K562 (cell line): ENCODE measurements around the gene C4orf17. TPM values are rescaled to one million over a fixed set of nuclear protein-coding genes. Genes with fewer than 3 reads are reported as not detected.

Experiments used
- ATAC-seq: fragments of 200-7000 bp; cut with Tn5 transposase; 3 replicates; pipeline ENCODE4 v1.9.1; 2020; ENCODE audit warnings: moderate library complexity
- BruUV-seq: library from RNA; stranded (reverse); fragments of 400-500 nt; replicated peaks from 2 replicates; lab custom pipeline; 2021; lab: Mats Ljungman, UMichigan
- CTCF ChIA-PET: fragments of 300-600 bp; formaldehyde crosslinking; extraction: SDS; loops from one replicate; lab custom pipeline; 2021; ENCODE audit warnings: low intra/inter-chr PET ratio; lab: Yijun Ruan, JAX
- POLR2A ChIA-PET: fragments of 300-600, 350-650 bp; sonication (Branson Sonifier 250); formaldehyde crosslinking; extraction: SDS; loops from one replicate; lab custom pipeline; 2021; ENCODE audit warnings: antibody characterized with exemption, inconsistent platforms; lab: Yijun Ruan, JAX
- DNase-seq, 4 experiments: peaks; one replicate each; pipeline versions ENCODE4 v3.0.0 to v3.0.0-alpha.2; 2011 to 2018; ENCODE audit warnings: low spot score in 3 of 4, mixed read lengths in 3 of 4; ENCODE audit errors: extremely low read depth in 1 of 4
- FAIRE-seq: peaks from 2 replicates; lab custom pipeline; 2011; peaks lifted over from hg19 to GRCh38; lab: Jason Lieb, UNC
- H2AFZ ChIP-seq: 2 replicates; pipeline ENCODE4 v1.6.0; 2011; ENCODE audit warnings: low read depth, low read length, control low read depth, inconsistent platforms
- H3K27ac ChIP-seq: fragments of 200-600 bp; 3 replicates; pipeline ENCODE4 v1.8.0; 2011; ENCODE audit warnings: low read depth, mild to moderate bottlenecking, control low read depth, inconsistent platforms, low read length, moderate library complexity, mixed read lengths; ENCODE audit errors: extremely low read depth
- H3K27me3 ChIP-seq, 2 experiments: fragments of 300-600 bp in 1 of 2; 2 replicates in 1 of 2; 3 replicates in 1 of 2; pipeline versions ENCODE4 v1.6.0 to v1.8.0; 2011; ENCODE audit warnings: inconsistent platforms in 2 of 2, low read length in 2 of 2, mild to moderate bottlenecking in 1 of 2, mixed read lengths in 1 of 2, moderate library complexity in 1 of 2; ENCODE audit not compliant: control insufficient read depth in 2 of 2, insufficient read depth in 2 of 2
- H3K36me3 ChIP-seq: fragments of 300-600 bp; 3 replicates; pipeline ENCODE4 v1.8.0; 2011; ENCODE audit warnings: mild to moderate bottlenecking, low read length, inconsistent platforms; ENCODE audit not compliant: control insufficient read depth, insufficient read depth
- H3K4me1 ChIP-seq, 2 experiments: fragments of 200-600 bp in 1 of 2; replicated peaks in 1 of 2; 2 replicates in 1 of 2; 3 replicates in 1 of 2; pipeline versions ENCODE4 v1.5.1 to v1.8.0; 2011; ENCODE audit warnings: inconsistent platforms in 2 of 2, low read length in 2 of 2, mild to moderate bottlenecking in 1 of 2, mixed read lengths in 1 of 2, moderate library complexity in 1 of 2; ENCODE audit not compliant: control insufficient read depth in 2 of 2, insufficient read depth in 2 of 2
- H3K4me2 ChIP-seq: 2 replicates; pipeline ENCODE4 v1.6.1; 2011; ENCODE audit warnings: low read length, control low read depth, inconsistent platforms, mixed read lengths; ENCODE audit not compliant: insufficient read depth
- H3K4me3 ChIP-seq: fragments of 200-600 bp; sonication (generic), shearing (Covaris generic); 2 replicates; pipeline ENCODE4 v1.5.1; 2016; ENCODE audit warnings: control low read depth, inconsistent platforms
- H3K79me2 ChIP-seq: fragments of 200-600 bp; 3 replicates; pipeline ENCODE4 v1.8.0; 2011; ENCODE audit warnings: low read length, inconsistent platforms; ENCODE audit not compliant: control insufficient read depth, insufficient read depth
- H3K9ac ChIP-seq, 2 experiments: 2 replicates each; pipeline versions ENCODE4 v1.6.0 to v1.6.1; 2011; ENCODE audit warnings: low read depth in 2 of 2, low read length in 2 of 2, control low read depth in 1 of 2, inconsistent platforms in 1 of 2, mild to moderate bottlenecking in 1 of 2, mixed read lengths in 1 of 2; ENCODE audit not compliant: insufficient read depth in 1 of 2
- H3K9me1 ChIP-seq: one replicate; pipeline ENCODE4 v1.6.0; 2011; ENCODE audit warnings: inconsistent platforms, mild to moderate bottlenecking, low read length, moderate library complexity; ENCODE audit not compliant: control insufficient read depth, insufficient read depth
- H3K9me3 ChIP-seq: replicated peaks from 2 replicates; pipeline ENCODE4 v1.5.1; 2011; ENCODE audit warnings: low read depth, low read length, inconsistent platforms; ENCODE audit not compliant: control insufficient read depth, insufficient read depth
- H4K20me1 ChIP-seq: replicated peaks from 2 replicates; pipeline ENCODE4 v1.6.1; 2011; ENCODE audit warnings: low read length, inconsistent platforms, mixed read lengths; ENCODE audit not compliant: control insufficient read depth, insufficient read depth
- ADNP ChIP-seq: fragments of 200-800 bp; sonication (Bioruptor generic); IDR thresholded peaks from 2 replicates; pipeline ENCODE4 v1.6.1; 2016; ENCODE audit warnings: missing genetic modification characterization, missing compliant biosample characterization
- EGR1 ChIP-seq: fragments of 450-650 bp; conservative IDR thresholded peaks from 2 replicates; pipeline ENCODE4 v1.6.1; 2017; ENCODE audit warnings: mild to moderate bottlenecking
- NFIC ChIP-seq: fragments of 450-650 bp; IDR thresholded peaks from 2 replicates; pipeline ENCODE4 v1.6.1; 2017; ENCODE audit warnings: mild to moderate bottlenecking, inconsistent platforms
- NR3C1 ChIP-seq: sonication (generic); formaldehyde crosslinking; IDR thresholded peaks from 2 replicates; pipeline ENCODE4 v1.8.1; 2022; ENCODE audit warnings: missing genetic modification reagents
- POLR2A ChIP-seq: fragments of 450-650 bp; conservative IDR thresholded peaks from 2 replicates; pipeline ENCODE4 v1.6.1; 2016
- THAP7 ChIP-seq: fragments of 250-450 bp; sonication (Bioruptor Pico); IDR thresholded peaks from 2 replicates; pipeline ENCODE4 v1.5.0; 2021
- ZNF165 ChIP-seq: fragments of 250-450 bp; sonication (Bioruptor Pico); IDR thresholded peaks from 2 replicates; pipeline ENCODE4 v1.4.0; 2020; ENCODE audit warnings: borderline replicate concordance
- WGBS: fragments of 100-300 bp; shearing (Covaris generic); methylation state at CpG from one replicate; pipeline ENCODE4 v1.1.6; 2016; ENCODE audit warnings: low coverage, mixed read lengths; ENCODE audit not compliant: insufficient coverage; ENCODE audit errors: missing lambda C conversion rate; 5-methylcytosine and 5-hydroxymethylcytosine counted together
- in situ Hi-C: fragments of 300-500 bp; cut with MboI; formaldehyde crosslinking; loops from 4 replicates; pipeline ENCODE4 v1.15.0; 2018; ENCODE audit warnings: inconsistent platforms, mixed read lengths
- intact Hi-C: fragments of 100-400 bp; cut with micrococcal nuclease; formaldehyde crosslinking; loops from 2 replicates; pipeline ENCODE4 v1.14.2; 2022
- polyA plus RNA-seq, 8 experiments: library from polyadenylated mRNA; depleted of rRNA in 4 of 8; stranded (reverse) in 5 of 8; unstranded in 3 of 8; fragments of >200 nt; fragmentation: Nextera tagmentation in 2 of 8; fragmentation: Illumina TruSeq in 1 of 8; extraction: Ambion mirVana in 2 of 8; extraction: Trizol in 1 of 8; gene quantifications; 2 replicates each; pipeline versions ENCODE4 v1.2.1 to v1.2.3, GENCODE V29; 2011 to 2014; ENCODE audit warnings: inconsistent platforms in 1 of 8, missing spikeins in 1 of 8
- total RNA-seq, 7 experiments: library from RNA; depleted of rRNA in 6 of 7; stranded (reverse); fragments of >200 nt in 6 of 7; fragmentation: Illumina TruSeq in 2 of 7; extraction: Trizol in 2 of 7; gene quantifications; 2 replicates each; pipeline versions ENCODE4 v1.2.1 to v1.2.3, GENCODE V29; 2011 to 2021; ENCODE audit warnings: low replicate concordance in 1 of 7

Gene C4orf17
- total and polyA plus RNA-seq, 9 of the 15 experiments (the other 6 are each of a cell fraction or from before 2014, with no cell fraction given), result not detected

- H3K4me2 ChIP-seq, result no peak overlapping the region
- no peaks in the 10 kb centered on the region for H3K4me1 ChIP-seq
- no peak overlapping the region for H3K27ac ChIP-seq
- no peak overlapping the region for H3K4me3 ChIP-seq
- no peaks in the 10 kb centered on the region for H3K79me2 ChIP-seq
- CTCF ChIA-PET, result no interaction called here
- DNase-seq (no peak), ATAC-seq (no peak), FAIRE-seq (no peak)
- H3K9me1 ChIP-seq, result no peaks in the 10 kb centered on the region
- in situ Hi-C loops, result no loop called here
- H3K9ac ChIP-seq, result no peak overlapping the region
- intact Hi-C loops, result no loop called here
- no peaks in the 10 kb centered on the region for H3K27me3 ChIP-seq
- H3K36me3 ChIP-seq, result no peaks in the 10 kb centered on the region
- no peaks in the 10 kb centered on the region for H3K9me3 ChIP-seq
- TF ChIP-seq NFIC, result peak; percentile 56
- no peak for TF ChIP-seq ADNP (tag)
- no peak for TF ChIP-seq ZNF165
- POLR2A ChIA-PET, result no interaction called here
- WGBS, result 0% methylated on average over 2 of the region's 2 CpGs
- no TSS peak for BruUV-seq
- no peak overlapping the region for H2AFZ ChIP-seq
- no peaks in the 10 kb centered on the region for H4K20me1 ChIP-seq
These were observed 4.0 kb upstream of the C4orf17 start for GRCh38 chr4:99506781-99507180.

- Histone ChIP-seq H3K4me2 (no peak overlapping the region), H4K20me1 (no peaks in the 10 kb centered on the region), H3K27me3 (no peaks in the 10 kb centered on the region), H2AFZ (no peak overlapping the region), H3K9me1 (no peaks in the 10 kb centered on the region), H3K9me3 (no peaks in the 10 kb centered on the region), H3K27ac (no peak overlapping the region), H3K36me3 (no peaks in the 10 kb centered on the region), H3K4me1 (no peaks in the 10 kb centered on the region), H3K9ac (no peak overlapping the region), H3K4me3 (no peak overlapping the region), H3K79me2 (no peaks in the 10 kb centered on the region)
- no peak for DNase-seq
- ATAC-seq, result no peak
- BruUV-seq, result no TSS peak
- FAIRE-seq, result no peak
- POLR2A ChIA-PET, result no interaction called here
- WGBS, result 5% methylated on average over 1 of the region's 1 CpG
- TF ChIP-seq THAP7 (no peak), POLR2A (no peak), NR3C1 (CRISPR knock-in tag) (no peak), EGR1 (no peak)
- intact Hi-C loops (no loop called here), in situ Hi-C loops (no loop called here)
- CTCF ChIA-PET, result no interaction called here
These were observed 3.5 kb upstream of the C4orf17 start for GRCh38 chr4:99507349-99507748.
